Neural cell (in vitro differentiated cells): Measurements from ENCODE around the gene KRT78. TPM values are rescaled to one million over a fixed set of nuclear protein-coding genes. Genes with fewer than 3 reads are reported as not detected.

ENCODE experiments used
- H2AFZ ChIP-seq: fragments of 200-600, 300-800 bp; sonication (generic), shearing (Covaris generic); 2 replicates; pipeline ENCODE4 v1.6.0; 2014; ENCODE audit warnings: low read depth, mild to moderate bottlenecking, antibody characterized with exemption, low read length, moderate library complexity
- H3F3A ChIP-seq: fragments of 200-600 bp; shearing (Covaris generic); 2 replicates; pipeline ENCODE4 v1.6.1; 2016; ENCODE audit warnings: mild to moderate bottlenecking, moderate library complexity, mixed read lengths, antibody characterized with exemption, low read length; ENCODE audit not compliant: insufficient read depth, poor library complexity, severe bottlenecking
- H3K27ac ChIP-seq: fragments of 200-600, 300-800 bp; sonication (generic), shearing (Covaris generic); 2 replicates; pipeline ENCODE4 v1.5.1; 2014; ENCODE audit warnings: mild to moderate bottlenecking, low read length, moderate library complexity
- H3K27me3 ChIP-seq: fragments of 300-800, 200-600 bp; sonication (generic), shearing (Covaris generic); 2 replicates; pipeline ENCODE4 v1.6.0; 2014; ENCODE audit warnings: mild to moderate bottlenecking, low read depth, low read length, moderate library complexity; ENCODE audit not compliant: insufficient read depth
- H3K36me3 ChIP-seq: fragments of 300-800, 200-600 bp; sonication (generic), shearing (Covaris generic); 2 replicates; pipeline ENCODE4 v1.5.1; 2014; ENCODE audit warnings: mild to moderate bottlenecking, antibody characterized with exemption, low read length, moderate library complexity; ENCODE audit not compliant: insufficient read depth
- H3K4me2 ChIP-seq: fragments of 300-800, 200-600 bp; sonication (generic), shearing (Covaris generic); 2 replicates; pipeline ENCODE4 v1.6.0; 2014; ENCODE audit warnings: mild to moderate bottlenecking, low read length
- H3K4me3 ChIP-seq: fragments of 300-800, 200-600 bp; sonication (generic), shearing (Covaris generic); 2 replicates; pipeline ENCODE4 v1.5.1; 2014; ENCODE audit warnings: mild to moderate bottlenecking, low read length, moderate library complexity
- H3K79me2 ChIP-seq: fragments of 200-600 bp; shearing (Covaris generic); replicated peaks from 2 replicates; pipeline ENCODE4 v1.6.0; 2014; ENCODE audit warnings: mild to moderate bottlenecking, low read length, moderate library complexity; ENCODE audit not compliant: insufficient read depth
- H3K9ac ChIP-seq: fragments of 300-800, 200-600 bp; sonication (generic), shearing (Covaris generic); 2 replicates; pipeline ENCODE4 v1.6.1; 2016; ENCODE audit warnings: mild to moderate bottlenecking, low read length, mixed read lengths
- H3K9me2 ChIP-seq: fragments of 200-600 bp; shearing (Covaris generic); 2 replicates; pipeline ENCODE4 v1.6.1; 2016; ENCODE audit warnings: mild to moderate bottlenecking, low read length, mixed read lengths; ENCODE audit not compliant: insufficient read depth
- H3K9me3 ChIP-seq: fragments of 200-600, 300-800 bp; sonication (generic), shearing (Covaris generic); 2 replicates; pipeline ENCODE4 v1.6.1; 2016; ENCODE audit warnings: mild to moderate bottlenecking, mixed run types, low read length, moderate library complexity, mixed read lengths
- H4K20me1 ChIP-seq: fragments of 200-600 bp; shearing (Covaris generic); 2 replicates; pipeline ENCODE4 v1.6.1; 2016; ENCODE audit warnings: mild to moderate bottlenecking, mixed run types; ENCODE audit not compliant: insufficient read depth
- CTCF ChIP-seq: fragments of 450-650 bp; IDR thresholded peaks from 2 replicates; pipeline ENCODE4 v1.5.1; 2014; ENCODE audit warnings: antibody characterized with exemption, mild to moderate bottlenecking, moderate library complexity; ENCODE audit not compliant: poor library complexity, severe bottlenecking
- EP300 ChIP-seq: fragments of 450-650 bp; conservative IDR thresholded peaks from 2 replicates; pipeline ENCODE4 v1.6.1; 2014; ENCODE audit warnings: antibody characterized with exemption, mild to moderate bottlenecking, moderate library complexity; ENCODE audit not compliant: poor library complexity, severe bottlenecking
- EZH2 ChIP-seq: fragments of 200-600, 300-800 bp; shearing (Covaris generic), sonication (generic); IDR thresholded peaks from 2 replicates; pipeline ENCODE4 v1.6.1; 2014; ENCODE audit warnings: antibody characterized with exemption, low read length, borderline replicate concordance, mild to moderate bottlenecking; ENCODE audit not compliant: insufficient read depth, poor library complexity, severe bottlenecking
- MXI1 ChIP-seq: fragments of 450-650 bp; conservative IDR thresholded peaks from 2 replicates; pipeline ENCODE4 v1.6.1; 2014; ENCODE audit warnings: antibody characterized with exemption, mild to moderate bottlenecking; ENCODE audit not compliant: poor library complexity, severe bottlenecking
- POLR2AphosphoS5 ChIP-seq: IDR thresholded peaks from 2 replicates; pipeline ENCODE4 v1.6.1; 2012
- RAD21 ChIP-seq: fragments of 450-650 bp; conservative IDR thresholded peaks from 2 replicates; pipeline ENCODE4 v1.6.1; 2014; ENCODE audit warnings: antibody characterized with exemption, mild to moderate bottlenecking, moderate library complexity
- SMC3 ChIP-seq: fragments of 450-650 bp; conservative IDR thresholded peaks from 2 replicates; pipeline ENCODE4 v1.6.1; 2014; ENCODE audit warnings: antibody characterized with exemption, mild to moderate bottlenecking, moderate library complexity; ENCODE audit not compliant: poor library complexity
- TAF1 ChIP-seq: IDR thresholded peaks from 2 replicates; pipeline ENCODE4 v1.6.1; 2012; ENCODE audit warnings: low read depth
- polyA plus RNA-seq: library from polyadenylated mRNA; depleted of rRNA; stranded (reverse); fragments of >200 nt; gene quantifications from 2 replicates; pipeline ENCODE4 v1.2.3, GENCODE V29; 2014
- TF ChIP-seq, protein P1 (sequence below): IDR thresholded peaks from 2 replicates; pipeline ENCODE4 v1.6.1; 2012; ENCODE audit warnings: borderline replicate concordance

KRT78 gene
- polyA plus RNA-seq, 1 donor from 2014 or later: not detected

GRCh38 chr12:52862023-52862422, 13.2 kb upstream of the KRT78 start:
- Histone ChIP-seq H3K9me2 (no peaks in the 10 kb centered on the region), H3K4me3 (no peak overlapping the region), H3K27ac (no peak overlapping the region), H3K9me3 (no peaks in the 10 kb centered on the region), H4K20me1 (no peaks in the 10 kb centered on the region), H3K4me2 (no peak overlapping the region), H3F3A (no peaks in the 10 kb centered on the region), H3K9ac (no peak overlapping the region), H2AFZ (no peak overlapping the region), H3K27me3 (no peaks in the 10 kb centered on the region), H3K36me3 (no peaks in the 10 kb centered on the region), H3K79me2 (no peaks in the 10 kb centered on the region)
- TF ChIP-seq EP300: no peak
- no peak for TF ChIP-seq EZH2
- no peak for TF ChIP-seq CTCF
- TF ChIP-seq RAD21: no peak
- TF ChIP-seq MXI1: no peak

GRCh38 chr12:52861511-52861910, 12.7 kb upstream of the KRT78 start:
- H3K9ac ChIP-seq: no peak overlapping the region
- TF ChIP-seq, protein P1, sequence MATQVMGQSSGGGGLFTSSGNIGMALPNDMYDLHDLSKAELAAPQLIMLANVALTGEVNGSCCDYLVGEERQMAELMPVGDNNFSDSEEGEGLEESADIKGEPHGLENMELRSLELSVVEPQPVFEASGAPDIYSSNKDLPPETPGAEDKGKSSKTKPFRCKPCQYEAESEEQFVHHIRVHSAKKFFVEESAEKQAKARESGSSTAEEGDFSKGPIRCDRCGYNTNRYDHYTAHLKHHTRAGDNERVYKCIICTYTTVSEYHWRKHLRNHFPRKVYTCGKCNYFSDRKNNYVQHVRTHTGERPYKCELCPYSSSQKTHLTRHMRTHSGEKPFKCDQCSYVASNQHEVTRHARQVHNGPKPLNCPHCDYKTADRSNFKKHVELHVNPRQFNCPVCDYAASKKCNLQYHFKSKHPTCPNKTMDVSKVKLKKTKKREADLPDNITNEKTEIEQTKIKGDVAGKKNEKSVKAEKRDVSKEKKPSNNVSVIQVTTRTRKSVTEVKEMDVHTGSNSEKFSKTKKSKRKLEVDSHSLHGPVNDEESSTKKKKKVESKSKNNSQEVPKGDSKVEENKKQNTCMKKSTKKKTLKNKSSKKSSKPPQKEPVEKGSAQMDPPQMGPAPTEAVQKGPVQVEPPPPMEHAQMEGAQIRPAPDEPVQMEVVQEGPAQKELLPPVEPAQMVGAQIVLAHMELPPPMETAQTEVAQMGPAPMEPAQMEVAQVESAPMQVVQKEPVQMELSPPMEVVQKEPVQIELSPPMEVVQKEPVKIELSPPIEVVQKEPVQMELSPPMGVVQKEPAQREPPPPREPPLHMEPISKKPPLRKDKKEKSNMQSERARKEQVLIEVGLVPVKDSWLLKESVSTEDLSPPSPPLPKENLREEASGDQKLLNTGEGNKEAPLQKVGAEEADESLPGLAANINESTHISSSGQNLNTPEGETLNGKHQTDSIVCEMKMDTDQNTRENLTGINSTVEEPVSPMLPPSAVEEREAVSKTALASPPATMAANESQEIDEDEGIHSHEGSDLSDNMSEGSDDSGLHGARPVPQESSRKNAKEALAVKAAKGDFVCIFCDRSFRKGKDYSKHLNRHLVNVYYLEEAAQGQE: no peak
- TF ChIP-seq POLR2AphosphoS5 (no peak), CTCF (no peak), RAD21 (no peak), TAF1 (no peak), EZH2 (no peak), EP300 (no peak), SMC3 (no peak), MXI1 (no peak)
- no peak overlapping the region for H3K4me3 ChIP-seq
- no peaks in the 10 kb centered on the region for H3K79me2 ChIP-seq
- no peak overlapping the region for H3K4me2 ChIP-seq
- no peak overlapping the region for H2AFZ ChIP-seq
- H3K27me3 ChIP-seq: no peaks in the 10 kb centered on the region
- H3K9me3 ChIP-seq: no peaks in the 10 kb centered on the region
- no peaks in the 10 kb centered on the region for H3K9me2 ChIP-seq
- no peaks in the 10 kb centered on the region for H3K36me3 ChIP-seq
- H4K20me1 ChIP-seq: no peaks in the 10 kb centered on the region
- H3F3A ChIP-seq: no peaks in the 10 kb centered on the region
- no peak overlapping the region for H3K27ac ChIP-seq
